Measurements from ENCODE around the gene TLE4. TPM values are rescaled to one million over a fixed set of nuclear protein-coding genes. Genes with fewer than 3 reads are reported as not detected.

The TLE4 gene
- polyA plus RNA-seq, 1 donor (not counting 4 experiments of a cell fraction or from before 2014, with no cell fraction given) = 14.7 TPM

GRCh38 chr9:79774356-79774755 is 202.6 kb downstream of the TLE4 start:
- Histone ChIP-seq H3K36me3 (ENCODE audit: control insufficient read depth in 2 of 2, extremely low read depth in 1 of 2, insufficient read depth in 2 of 2, low read length in 2 of 2) (no peaks in the 10 kb centered on the region), H3K4me3 (ENCODE audit: control insufficient read depth in 2 of 3, extremely low read depth in 1 of 3, insufficient read depth in 2 of 3, low read depth in 1 of 3, low read length in 3 of 3) (no peak overlapping the region), H3K4me1 (ENCODE audit: control insufficient read depth, extremely low read depth, insufficient read depth, low read length) (no peaks in the 10 kb centered on the region), H3K4me2 (ENCODE audit: control insufficient read depth, extremely low read depth, insufficient read depth, low read depth, low read length) (no peak overlapping the region), H3K9me3 (ENCODE audit: control insufficient read depth, low read depth, low read length) (no peaks in the 10 kb centered on the region), H4K20me1 (ENCODE audit: control insufficient read depth, extremely low read depth, insufficient read depth, low read length) (no peaks in the 10 kb centered on the region), H3K79me2 (ENCODE audit: control insufficient read depth, insufficient read depth, low read length) (no peaks in the 10 kb centered on the region), H3K27me3 (ENCODE audit: control insufficient read depth, extremely low read depth, insufficient read depth, low read length) (no peaks in the 10 kb centered on the region), H2AFZ (ENCODE audit: control insufficient read depth, low read length) (no peak overlapping the region), H3K9me1 (ENCODE audit: control insufficient read depth, extremely low read depth, insufficient read depth, low read length) (no peaks in the 10 kb centered on the region), H3K9ac (ENCODE audit: control insufficient read depth, extremely low read depth, insufficient read depth, low read length) (no peak overlapping the region), H3K27ac (ENCODE audit: control insufficient read depth, insufficient read depth, low read length) (no peak overlapping the region)
- DNase-seq (ENCODE audit: low read depth, low spot score) (no peak), FAIRE-seq (no peak)
- dilution Hi-C loops (cut with MboI; ENCODE audit: extremely low pct_ligation_motif_present, low sequenced_read_pairs) = no loop called here
- no peak for TF ChIP-seq CTCF (optimal IDR thresholded peaks at IDR 0.05 in 1 of 3, IDR thresholded peaks at IDR 0.05 in 1 of 3, conservative IDR thresholded peaks at IDR 0.05 in 1 of 3; ENCODE audit: extremely low read depth in 1 of 3, insufficient read depth in 2 of 3, low read length in 3 of 3)
- TF ChIP-seq EZH2 (IDR thresholded peaks at IDR 0.05; ENCODE audit: low read length) = no peak

Measured in keratinocyte (primary cell).